Stomach (tissue), 4 donors: ENCODE data around the gene MSMO1.

ENCODE experiments used
- CTCF ChIP-seq, 7 experiments: fragments of 450-650 bp in 4 of 7; fragments of 200-600 bp in 3 of 7; sonication (generic) in 3 of 7; IDR thresholded peaks; one replicate each; pipeline ENCODE4 v1.5.1; 2016 to 2019; ENCODE audit warnings: antibody characterized with exemption in 7 of 7, control low read depth in 2 of 7, mild to moderate bottlenecking in 1 of 7
- EP300 ChIP-seq: sonication (generic); formaldehyde crosslinking; IDR thresholded peaks from one replicate; pipeline ENCODE4 v1.6.1; 2017; ENCODE audit warnings: antibody characterized with exemption
- POLR2A ChIP-seq, 4 donors: fragments of 450-650 bp; IDR thresholded peaks; one replicate each; pipeline ENCODE4 v1.6.1; 2016; ENCODE audit warnings: antibody characterized with exemption in 4 of 4, control low read depth in 2 of 4, mild to moderate bottlenecking in 1 of 4, moderate library complexity in 1 of 4
- POLR2AphosphoS5 ChIP-seq, 3 donors: sonication (generic); formaldehyde crosslinking; IDR thresholded peaks; one replicate each; pipeline ENCODE4 v1.6.1; 2016; ENCODE audit warnings: antibody characterized with exemption in 3 of 3

- no peak for TF ChIP-seq CTCF (IDR thresholded peaks at IDR 0.05)
- TF ChIP-seq EP300, result no peak
- TF ChIP-seq POLR2AphosphoS5 (IDR thresholded peaks at IDR 0.05), result no peak
- no peak for TF ChIP-seq POLR2A (IDR thresholded peaks at IDR 0.05)
Observed at GRCh38 chr4:165293061-165293460, 34.4 kb upstream of the MSMO1 start.
